ENCODE results near the gene LEO1.

The LEO1 gene

DNA sequence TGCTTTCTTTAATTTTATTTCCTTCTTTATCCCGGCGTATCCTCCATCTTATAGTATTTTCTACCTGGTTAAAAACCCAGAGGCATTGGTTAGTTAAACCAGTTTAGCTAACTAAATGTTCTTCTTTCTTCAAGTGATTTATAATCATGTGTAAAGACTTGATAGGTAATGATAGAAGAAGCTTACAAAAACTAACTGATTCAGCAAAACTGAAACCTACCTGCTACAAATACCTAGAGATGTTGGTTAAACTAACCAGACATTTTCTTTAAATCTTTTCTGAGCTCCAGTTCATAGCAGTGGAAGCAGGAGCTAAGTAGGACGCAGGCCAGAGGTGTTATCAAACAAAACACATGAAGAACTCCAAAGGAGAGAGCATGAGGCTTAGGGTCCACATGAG, 44.8 kb downstream of the LEO1 start:
- no peak for DNase-seq

DNA sequence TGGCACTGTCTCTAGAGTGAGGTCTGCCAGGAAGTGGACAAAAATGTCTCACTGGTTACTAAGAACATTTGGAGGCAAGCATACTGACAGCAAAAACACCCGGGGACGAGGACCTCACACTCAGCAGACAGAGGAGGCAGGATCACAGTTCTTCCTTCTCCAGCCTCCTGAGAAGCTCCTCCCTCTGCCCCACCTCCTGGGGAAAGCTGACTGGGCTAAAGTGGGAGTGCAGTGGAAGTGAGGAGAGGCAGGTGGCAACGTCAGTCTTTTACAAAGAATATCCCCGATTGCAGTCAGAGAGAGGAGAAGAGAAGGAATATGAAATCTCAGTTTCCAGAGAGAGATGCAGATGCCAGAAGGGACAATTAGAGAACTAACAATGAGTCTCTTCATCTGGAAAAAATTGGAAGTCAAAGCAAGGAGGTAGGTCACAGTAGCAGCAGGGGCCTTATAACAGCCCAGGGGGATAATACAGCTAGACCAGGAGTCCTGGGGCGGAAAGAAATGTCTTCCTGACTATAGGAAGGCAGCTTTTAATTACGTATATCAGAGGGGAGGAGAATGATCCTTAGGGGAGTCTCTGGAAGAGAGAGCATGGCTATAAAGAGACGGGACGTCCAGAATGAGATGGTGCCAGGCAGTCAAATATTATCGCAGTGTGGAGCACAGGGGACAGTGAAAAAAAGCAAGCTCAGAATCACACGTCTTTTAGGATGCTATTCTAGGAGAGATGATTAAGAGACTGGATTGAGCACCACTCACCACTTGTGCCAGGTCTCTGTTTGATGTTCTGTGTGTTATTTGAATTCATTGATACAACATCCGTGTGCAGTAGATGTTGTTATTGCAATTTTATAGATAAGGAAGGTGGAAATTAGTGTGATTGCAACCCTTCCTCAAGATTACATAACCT, 47.2 kb downstream of the LEO1 start:
- no peak for DNase-seq

DNA sequence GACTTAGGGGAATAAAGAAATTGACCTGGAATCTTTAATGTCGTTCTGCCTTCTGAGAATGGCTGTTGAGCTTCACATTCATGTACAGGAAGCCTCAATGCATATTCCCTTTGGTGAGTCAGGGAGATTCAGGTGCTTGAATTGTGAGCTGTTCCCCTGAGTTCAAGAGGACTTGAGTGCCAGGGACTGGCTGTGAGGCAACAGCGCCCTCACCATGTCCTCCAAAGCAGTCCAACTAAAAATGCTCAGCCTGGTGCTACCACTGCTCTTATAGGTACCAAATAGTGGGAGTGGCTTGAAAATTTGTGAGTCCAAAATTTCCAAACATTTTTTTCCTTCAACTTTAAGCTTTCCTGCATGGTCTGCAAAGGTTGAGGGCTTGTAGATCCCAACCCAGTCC, 54.1 kb downstream of the LEO1 start:
- DNase-seq: no peak

DNA sequence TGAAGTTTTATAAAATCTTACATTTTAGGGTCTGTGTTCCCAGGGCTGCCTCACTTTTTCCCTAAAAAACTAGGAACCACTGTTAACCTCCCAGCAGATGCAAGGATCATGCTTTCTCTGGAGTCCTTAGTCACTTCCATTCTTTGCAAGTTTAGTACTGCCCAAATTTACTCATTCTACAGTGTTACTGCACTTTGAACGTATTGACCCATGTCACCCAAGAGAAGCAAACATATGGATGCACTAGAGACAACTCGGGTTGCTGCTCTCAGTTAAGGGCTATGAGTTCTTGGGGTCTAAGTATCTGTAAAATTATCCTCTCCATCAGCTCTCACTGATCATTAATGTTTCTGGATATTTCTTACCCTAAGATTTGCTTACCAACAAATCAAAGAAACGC, 59.0 kb downstream of the LEO1 start:
- no peak for DNase-seq

DNA sequence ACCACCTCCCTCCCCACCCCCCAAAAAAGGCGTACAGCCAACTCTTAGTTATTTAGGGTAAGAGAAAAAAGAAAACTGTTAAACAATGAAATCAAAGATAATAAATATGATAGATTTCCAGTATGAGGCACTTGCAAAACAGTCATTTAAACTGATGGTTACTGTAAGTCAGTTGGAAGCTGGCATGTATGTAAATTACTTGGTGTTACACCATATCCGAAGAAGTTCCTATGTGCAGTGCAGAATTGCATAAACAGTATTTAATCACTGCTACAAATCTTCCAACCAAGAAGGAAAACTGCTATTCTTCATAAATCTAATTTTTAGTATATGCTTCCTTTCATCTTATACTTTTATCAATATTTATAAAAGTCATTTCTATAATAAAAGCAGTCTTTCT, 62.0 kb downstream of the LEO1 start:
- no peak for DNase-seq

DNA sequence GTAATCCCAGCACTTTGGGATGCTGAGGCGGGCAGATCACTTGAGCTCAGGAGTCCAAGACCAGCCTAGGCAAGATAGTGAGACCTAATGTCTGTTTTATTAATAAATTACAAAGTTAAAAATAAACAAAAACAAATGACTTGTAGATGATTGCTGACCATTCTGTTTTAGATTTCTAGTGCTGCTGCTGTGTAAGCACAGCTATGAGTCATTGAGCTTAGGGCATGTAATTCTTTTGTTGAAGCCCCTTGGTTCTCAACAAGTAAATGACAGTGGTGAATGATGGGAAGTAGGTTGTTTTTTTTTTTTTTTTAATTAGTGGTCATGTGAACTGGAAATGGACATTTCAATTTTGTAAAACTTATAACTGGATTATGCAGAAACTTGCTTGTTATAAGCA, 63.3 kb downstream of the LEO1 start:
- no peak for DNase-seq

DNA sequence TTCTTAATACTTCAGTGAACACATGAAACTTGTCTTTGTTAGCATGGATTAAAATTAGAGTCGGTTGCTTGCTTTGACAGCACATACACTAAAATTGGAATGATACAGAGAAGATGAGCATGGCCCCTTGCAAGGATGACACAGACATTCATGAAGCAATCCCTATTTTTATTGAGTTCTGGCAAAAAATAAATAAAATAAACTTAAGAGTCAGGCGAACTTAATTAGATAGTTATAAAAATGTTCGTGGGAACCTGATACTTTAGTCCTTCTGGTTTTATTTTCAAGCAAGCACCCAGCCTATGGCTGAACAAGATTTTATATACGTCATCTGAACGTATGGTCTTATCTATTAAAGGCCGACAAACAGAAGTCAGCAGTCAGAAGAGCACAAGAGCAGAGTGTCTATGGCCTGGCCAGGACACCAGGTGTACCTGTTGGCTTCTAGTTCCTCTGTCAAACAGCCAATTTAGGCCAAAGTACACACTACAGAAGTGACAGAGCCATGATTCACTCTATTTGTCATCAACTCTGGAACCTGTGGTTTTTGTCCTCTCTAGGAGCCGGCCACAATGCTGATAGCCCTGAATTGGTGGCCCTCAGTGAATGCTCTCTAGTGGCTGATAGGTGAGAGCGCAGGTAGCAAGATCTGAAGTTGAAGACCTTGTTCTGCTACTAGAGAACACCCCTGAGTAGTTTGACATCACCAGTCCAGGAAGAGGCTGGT, 64.3 kb downstream of the LEO1 start:
- no peak for DNase-seq

DNA sequence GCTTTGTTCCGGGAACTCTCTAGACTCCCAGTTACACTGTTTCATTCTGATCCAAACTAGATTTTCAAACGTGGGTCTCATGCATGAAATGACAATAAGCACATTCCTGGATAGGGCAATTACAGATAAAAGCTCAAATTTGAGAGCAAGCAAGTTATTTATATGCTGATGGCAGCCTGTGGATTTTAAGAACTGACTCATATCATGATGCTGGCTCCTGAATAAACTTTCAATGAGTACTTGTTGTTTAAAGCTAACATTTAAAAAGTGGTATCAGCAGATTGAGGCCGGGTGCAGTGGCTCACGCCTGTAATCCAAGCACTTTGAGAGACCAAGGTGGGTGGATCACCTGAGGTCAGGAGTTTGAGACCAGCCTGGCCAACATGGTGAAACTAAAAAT, 66.6 kb downstream of the LEO1 start:
- no peak for DNase-seq

DNA sequence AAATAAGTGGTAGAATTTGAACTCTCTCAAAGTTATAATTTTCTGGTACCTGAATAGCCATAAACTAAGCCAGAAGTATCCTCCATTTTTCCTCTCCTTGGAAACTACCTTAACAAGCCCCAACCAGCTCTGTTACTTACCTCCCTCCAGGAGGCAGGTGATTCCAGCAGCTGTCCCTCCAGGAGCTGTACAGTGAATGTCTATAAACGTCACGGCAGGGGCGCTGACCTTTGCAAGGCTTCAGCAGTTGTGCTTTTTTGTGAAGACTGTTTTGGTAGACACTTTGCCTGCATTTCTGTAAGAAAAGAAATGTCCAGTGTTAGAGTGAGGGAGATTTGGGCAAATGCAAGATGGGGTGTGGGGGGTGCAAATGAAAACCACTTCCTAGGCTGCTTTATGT, 67.2 kb downstream of the LEO1 start:
- DNase-seq: no peak

DNA sequence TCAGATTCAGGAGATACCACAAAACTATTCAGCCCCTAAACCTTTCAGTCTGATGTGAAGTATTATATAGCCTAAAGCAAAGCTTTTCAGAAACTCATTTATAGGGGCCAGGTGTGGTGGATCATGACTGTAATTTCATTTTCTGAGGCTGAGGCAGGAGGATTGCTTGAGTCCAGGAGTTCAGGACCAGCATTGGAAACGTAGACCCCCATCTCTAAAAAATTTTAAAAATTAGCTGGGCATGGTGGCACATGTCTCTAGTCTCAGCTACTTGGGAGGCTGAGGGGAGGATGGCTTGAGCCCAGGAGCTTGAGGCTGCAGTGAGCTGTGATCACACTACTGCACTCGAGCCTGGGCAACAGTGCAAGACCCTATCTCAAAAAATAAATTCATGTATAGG, 82.1 kb downstream of the LEO1 start:
- DNase-seq: no peak

DNA sequence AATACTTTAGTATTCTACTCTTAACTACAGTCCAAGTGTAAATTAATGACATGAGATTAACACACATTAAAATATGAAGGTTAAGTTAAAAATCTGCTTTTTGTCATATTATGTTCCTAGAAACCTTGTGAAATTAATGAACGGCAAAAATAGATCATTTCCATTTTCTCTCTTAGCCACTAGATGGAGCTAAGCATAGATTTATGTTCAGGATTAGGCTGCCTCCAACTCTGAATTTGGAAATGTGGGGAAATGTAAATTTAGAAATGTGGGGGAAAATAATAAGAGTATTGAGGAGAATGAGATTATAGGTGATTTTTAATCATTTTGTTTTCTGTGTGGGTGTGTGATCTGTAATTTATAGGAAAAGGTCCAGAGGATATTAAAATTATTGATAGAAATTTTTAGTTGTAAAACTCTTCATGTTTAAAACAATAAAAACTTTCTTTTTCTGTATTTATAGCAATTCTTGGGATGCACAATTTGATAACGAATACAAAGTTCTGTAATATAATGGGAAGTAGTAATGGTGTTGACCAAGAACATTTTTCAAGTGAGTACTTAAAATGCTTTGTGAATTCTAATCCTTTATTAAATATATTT, 82.9 kb downstream of the LEO1 start:
- no peak for DNase-seq

Measured in activated CD4-positive, alpha-beta T cell treated with anti-CD3 and anti-CD28 coated beads, Interleukin-2, amount 50 U/mL, for 48 hours (primary cell).